Suprapubic skin (tissue), 3 donors: ENCODE data around the gene CD33.

Source experiments
- CTCF ChIP-seq, 2 donors: fragments of 200-600 bp in 1 of 2; fragments of 450-650 bp in 1 of 2; sonication (generic) in 1 of 2; IDR thresholded peaks; one replicate each; pipeline ENCODE4 v1.5.1; 2016 to 2019; ENCODE audit warnings: antibody characterized with exemption in 2 of 2, mild to moderate bottlenecking in 1 of 2, moderate library complexity in 1 of 2
- POLR2A ChIP-seq, 2 donors: fragments of 450-650 bp; IDR thresholded peaks; one replicate each; pipeline ENCODE4 v1.6.1; 2017; ENCODE audit warnings: antibody characterized with exemption in 2 of 2, mild to moderate bottlenecking in 2 of 2, moderate library complexity in 2 of 2

GRCh38 chr19:51198641-51199040, 26.2 kb upstream of the CD33 start:
- TF ChIP-seq CTCF (IDR thresholded peaks at IDR 0.05) (no peak), POLR2A (IDR thresholded peaks at IDR 0.05) (no peak)
